WTC11 (cell line): ENCODE data around the gene ADAP1. TPM values are rescaled to one million over a fixed set of nuclear protein-coding genes. Genes with fewer than 3 reads are reported as not detected.
A peak's percentile ranks its signal among the peaks of the same experiment; 100 is the strongest.

Experiments
- ATAC-seq: fragments of 200-7000 bp; cut with Tn5 transposase; 2 replicates; pipeline ENCODE4 v1.10.0; 2021; ENCODE audit warnings: mild to moderate bottlenecking, moderate library complexity
- CTCF ChIA-PET: fragments of 300-600 bp; sonication (Branson Sonifier 250); formaldehyde crosslinking; loops from one replicate; lab custom pipeline; 2021; ENCODE audit warnings: antibody characterized with exemption; lab: Charles Lee
- POLR2A ChIA-PET: fragments of 350-600 bp; sonication (Branson Sonifier 250); formaldehyde crosslinking; loops from one replicate; lab custom pipeline; 2021; ENCODE audit warnings: antibody characterized with exemption; lab: Charles Lee
- DNase-seq: peaks from one replicate; pipeline ENCODE4 v3.0.0; 2021; ENCODE audit warnings: low spot score
- H3K27ac Mint-ChIP-seq: 2 replicates; pipeline ENCODE4 v1.8.0; 2021; ENCODE audit warnings: mixed read lengths
- H3K27me3 Mint-ChIP-seq: 2 replicates; pipeline ENCODE4 v1.8.0; 2021; ENCODE audit warnings: low read depth, mild to moderate bottlenecking, moderate library complexity, mixed read lengths
- H3K36me3 Mint-ChIP-seq: 2 replicates; pipeline ENCODE4 v1.8.0; 2021; ENCODE audit warnings: mixed read lengths
- H3K4me1 Mint-ChIP-seq: 2 replicates; pipeline ENCODE4 v1.8.0; 2022; ENCODE audit warnings: mixed read lengths
- H3K4me3 Mint-ChIP-seq: 2 replicates; pipeline ENCODE4 v1.8.0; 2021; ENCODE audit warnings: mild to moderate bottlenecking, moderate library complexity, mixed read lengths
- H3K9me3 Mint-ChIP-seq: 2 replicates; pipeline ENCODE4 v1.8.0; 2021; ENCODE audit warnings: mixed read lengths
- CBFB ChIP-seq: sonication (generic); formaldehyde crosslinking; IDR thresholded peaks from 2 replicates; pipeline ENCODE4 v1.8.1; 2022; ENCODE audit warnings: mild to moderate bottlenecking, low read depth, missing genetic modification reagents
- ESRRA ChIP-seq: sonication (generic); formaldehyde crosslinking; IDR thresholded peaks from 2 replicates; pipeline ENCODE4 v1.8.1; 2022; ENCODE audit warnings: mild to moderate bottlenecking, missing genetic modification reagents, borderline replicate concordance
- ETV6 ChIP-seq: sonication (generic); formaldehyde crosslinking; IDR thresholded peaks from 2 replicates; pipeline ENCODE4 v1.8.1; 2022; ENCODE audit warnings: mild to moderate bottlenecking, missing genetic modification reagents
- FOXK1 ChIP-seq: sonication (generic); formaldehyde crosslinking; IDR thresholded peaks from 2 replicates; pipeline ENCODE4 v1.8.0; 2022; ENCODE audit warnings: mild to moderate bottlenecking, moderate library complexity, missing genetic modification reagents
- GABPB1 ChIP-seq: sonication (generic); formaldehyde crosslinking; IDR thresholded peaks from 2 replicates; pipeline ENCODE4 v1.8.1; 2023; ENCODE audit warnings: mild to moderate bottlenecking, missing genetic modification reagents
- GTF2I ChIP-seq: fragments of 250-450 bp; sonication (Bioruptor Pico); conservative IDR thresholded peaks from 2 replicates; pipeline ENCODE4 v1.4.0; 2021; ENCODE audit warnings: mild to moderate bottlenecking
- NFE2L1 ChIP-seq: sonication (generic); formaldehyde crosslinking; IDR thresholded peaks from 2 replicates; pipeline ENCODE4 v1.8.1; 2023; ENCODE audit warnings: missing genetic modification reagents
- NFYB ChIP-seq: sonication (generic); formaldehyde crosslinking; conservative IDR thresholded peaks from 2 replicates; pipeline ENCODE4 v1.8.0; 2022; ENCODE audit warnings: low read depth, missing genetic modification reagents
- SP1 ChIP-seq: sonication (generic); formaldehyde crosslinking; conservative IDR thresholded peaks from 2 replicates; pipeline ENCODE4 v1.8.1; 2022; ENCODE audit warnings: missing genetic modification reagents
- TEAD1 ChIP-seq: sonication (generic); formaldehyde crosslinking; IDR thresholded peaks from 2 replicates; pipeline ENCODE4 v1.8.0; 2022; ENCODE audit warnings: mild to moderate bottlenecking, missing genetic modification reagents
- ZNF121 ChIP-seq: sonication (generic); formaldehyde crosslinking; IDR thresholded peaks from 2 replicates; pipeline ENCODE4 v1.8.0; 2023; ENCODE audit warnings: missing genetic modification reagents
- ZNF219 ChIP-seq: sonication (generic); formaldehyde crosslinking; IDR thresholded peaks from 2 replicates; pipeline ENCODE4 v1.8.0; 2023; ENCODE audit warnings: missing genetic modification reagents, mild to moderate bottlenecking, borderline replicate concordance
- total RNA-seq: library from RNA; stranded (reverse); gene quantifications from 3 replicates; pipeline ENCODE4 v1.2.3, GENCODE V29; 2021
- TF ChIP-seq, protein P1 (sequence below): sonication (generic); formaldehyde crosslinking; IDR thresholded peaks from 2 replicates; pipeline ENCODE4 v1.8.0; 2023; ENCODE audit warnings: missing genetic modification reagents, mild to moderate bottlenecking, borderline replicate concordance
- TF ChIP-seq, protein P2 (sequence below): sonication (generic); formaldehyde crosslinking; IDR thresholded peaks from 2 replicates; pipeline ENCODE4 v1.8.0; 2022; ENCODE audit warnings: mild to moderate bottlenecking, missing genetic modification reagents
- TF ChIP-seq, protein P3 (sequence below): sonication (generic); formaldehyde crosslinking; IDR thresholded peaks from 2 replicates; pipeline ENCODE4 v1.8.0; 2023; ENCODE audit warnings: missing genetic modification reagents
- TF ChIP-seq, protein P4 (sequence below): sonication (generic); formaldehyde crosslinking; conservative IDR thresholded peaks from 2 replicates; pipeline ENCODE4 v1.8.1; 2023; ENCODE audit warnings: mild to moderate bottlenecking, low read depth, missing genetic modification reagents, moderate library complexity
- TF ChIP-seq, protein P5 (sequence below): sonication (generic); formaldehyde crosslinking; IDR thresholded peaks from 2 replicates; pipeline ENCODE4 v1.8.1; 2022; ENCODE audit warnings: mild to moderate bottlenecking, missing genetic modification reagents, moderate library complexity, borderline replicate concordance
- TF ChIP-seq, protein P6 (sequence below): fragments of 250-450 bp; sonication (Bioruptor Pico); IDR thresholded peaks from 2 replicates; pipeline ENCODE4 v1.8.0; 2021; ENCODE audit warnings: mild to moderate bottlenecking
- TF ChIP-seq, protein P7 (sequence below): fragments of 250-450 bp; sonication (Bioruptor Pico); conservative IDR thresholded peaks from 2 replicates; pipeline ENCODE4 v1.9.0; 2021; ENCODE audit warnings: mild to moderate bottlenecking

The ADAP1 gene
- total RNA-seq, 1 experiment from 2014 or later = 4.3 TPM

DNA sequence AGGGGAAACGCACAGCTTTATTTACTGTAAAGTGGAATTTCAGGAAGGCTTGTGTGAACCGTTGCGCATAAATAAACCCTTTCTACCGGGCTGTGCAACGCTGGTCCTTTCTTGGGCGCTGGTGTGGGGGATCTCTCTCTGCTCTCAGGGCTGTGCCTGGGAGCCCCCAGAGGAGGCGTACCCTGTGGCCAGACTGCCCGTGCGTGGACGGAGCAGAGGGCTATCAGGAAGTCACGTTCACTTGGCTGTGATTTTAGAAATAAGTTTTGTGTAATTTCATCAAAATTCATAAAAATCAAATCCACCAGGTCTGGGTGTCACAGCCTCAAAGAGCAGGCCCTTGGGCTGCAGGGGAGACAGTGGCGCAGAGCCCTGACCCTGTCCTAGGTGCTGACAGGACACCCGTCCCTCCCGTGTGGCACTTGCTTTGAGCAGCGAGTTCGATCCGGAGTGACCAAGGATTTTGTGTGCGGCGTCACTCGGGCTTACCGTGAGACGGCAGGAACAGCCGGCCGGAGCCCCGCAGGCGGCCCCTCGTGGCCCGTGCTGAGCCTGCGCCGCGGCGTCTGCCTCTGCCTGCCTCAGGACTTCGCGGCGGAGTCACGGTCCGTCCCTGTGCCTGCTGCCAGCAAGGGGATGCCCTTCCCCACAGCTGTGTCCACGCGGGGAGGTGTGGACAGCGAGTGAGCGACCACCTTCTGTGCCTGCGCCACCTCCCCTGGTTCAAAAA, 58.0 kb downstream of the ADAP1 start:
- Mint-ChIP-seq H3K27me3 (no peaks in the 10 kb centered on the region; the same call in 1 of the 2 replicates), H3K9me3 (no peaks in the 10 kb centered on the region), H3K36me3 (peaks cover 41% of the 10 kb centered on the region), H3K4me3 (no peak overlapping the region), H3K27ac (peak overlapping the region; percentile 53), H3K4me1 (no peaks in the 10 kb centered on the region)
- ChIA-PET CTCF (interaction anchor here (2.2 kb wide), 1 partner anchor 23 kb away, joined by 8 read pairs; no protein-coding TSS in a partner anchor), POLR2A (no interaction called here)
- no peak for DNase-seq
- ATAC-seq = no peak
- TF ChIP-seq TEAD1 (CRISPR knock-in tag) (no peak), CBFB (CRISPR knock-in tag) (no peak), NFE2L1 (CRISPR knock-in tag) (no peak)

DNA sequence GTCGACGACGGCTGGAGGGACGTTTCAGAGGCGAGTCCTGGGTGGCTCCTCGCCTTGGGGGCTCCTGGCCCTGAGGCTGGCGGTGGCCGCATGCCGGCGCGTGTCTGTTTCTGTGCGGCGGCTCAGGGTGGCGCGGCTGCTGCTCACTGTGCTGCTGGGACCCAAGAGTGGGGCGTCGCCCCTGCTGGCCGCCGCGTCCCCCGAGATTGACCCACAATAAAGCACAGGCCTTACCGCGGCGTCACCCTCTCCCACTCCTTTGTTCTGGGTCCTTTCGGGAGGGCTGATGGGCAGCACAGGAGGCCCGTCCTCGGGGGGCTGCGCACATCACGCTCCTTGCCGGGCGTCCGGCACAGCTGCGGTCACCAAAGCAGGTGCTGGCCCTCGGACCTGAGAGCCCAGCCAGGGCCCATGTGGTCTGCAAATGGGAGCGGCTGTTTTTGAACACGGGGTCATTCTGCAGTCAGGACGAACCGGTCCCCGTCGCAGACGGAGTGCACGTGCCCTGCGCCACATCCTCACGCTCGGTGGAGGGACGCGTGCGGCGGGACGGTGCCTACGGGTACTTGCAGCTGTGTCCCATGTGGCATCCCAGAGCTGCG, 58.9 kb downstream of the ADAP1 start:
- H3K9me3 Mint-ChIP-seq = no peaks in the 10 kb centered on the region
- H3K27ac Mint-ChIP-seq = no peak overlapping the region; the same call in 1 of the 2 replicates
- no peaks in the 10 kb centered on the region for H3K4me1 Mint-ChIP-seq
- no peak overlapping the region for H3K4me3 Mint-ChIP-seq
- DNase-seq (no peak), ATAC-seq (no peak)
- CTCF ChIA-PET = no interaction called here
- H3K27me3 Mint-ChIP-seq = no peaks in the 10 kb centered on the region
- POLR2A ChIA-PET = no interaction called here
- peaks cover 48% of the 10 kb centered on the region for H3K36me3 Mint-ChIP-seq
- no peak for TF ChIP-seq CBFB (CRISPR knock-in tag)
- no peak for TF ChIP-seq GTF2I (CRISPR knock-in tag)
- TF ChIP-seq, protein P1, sequence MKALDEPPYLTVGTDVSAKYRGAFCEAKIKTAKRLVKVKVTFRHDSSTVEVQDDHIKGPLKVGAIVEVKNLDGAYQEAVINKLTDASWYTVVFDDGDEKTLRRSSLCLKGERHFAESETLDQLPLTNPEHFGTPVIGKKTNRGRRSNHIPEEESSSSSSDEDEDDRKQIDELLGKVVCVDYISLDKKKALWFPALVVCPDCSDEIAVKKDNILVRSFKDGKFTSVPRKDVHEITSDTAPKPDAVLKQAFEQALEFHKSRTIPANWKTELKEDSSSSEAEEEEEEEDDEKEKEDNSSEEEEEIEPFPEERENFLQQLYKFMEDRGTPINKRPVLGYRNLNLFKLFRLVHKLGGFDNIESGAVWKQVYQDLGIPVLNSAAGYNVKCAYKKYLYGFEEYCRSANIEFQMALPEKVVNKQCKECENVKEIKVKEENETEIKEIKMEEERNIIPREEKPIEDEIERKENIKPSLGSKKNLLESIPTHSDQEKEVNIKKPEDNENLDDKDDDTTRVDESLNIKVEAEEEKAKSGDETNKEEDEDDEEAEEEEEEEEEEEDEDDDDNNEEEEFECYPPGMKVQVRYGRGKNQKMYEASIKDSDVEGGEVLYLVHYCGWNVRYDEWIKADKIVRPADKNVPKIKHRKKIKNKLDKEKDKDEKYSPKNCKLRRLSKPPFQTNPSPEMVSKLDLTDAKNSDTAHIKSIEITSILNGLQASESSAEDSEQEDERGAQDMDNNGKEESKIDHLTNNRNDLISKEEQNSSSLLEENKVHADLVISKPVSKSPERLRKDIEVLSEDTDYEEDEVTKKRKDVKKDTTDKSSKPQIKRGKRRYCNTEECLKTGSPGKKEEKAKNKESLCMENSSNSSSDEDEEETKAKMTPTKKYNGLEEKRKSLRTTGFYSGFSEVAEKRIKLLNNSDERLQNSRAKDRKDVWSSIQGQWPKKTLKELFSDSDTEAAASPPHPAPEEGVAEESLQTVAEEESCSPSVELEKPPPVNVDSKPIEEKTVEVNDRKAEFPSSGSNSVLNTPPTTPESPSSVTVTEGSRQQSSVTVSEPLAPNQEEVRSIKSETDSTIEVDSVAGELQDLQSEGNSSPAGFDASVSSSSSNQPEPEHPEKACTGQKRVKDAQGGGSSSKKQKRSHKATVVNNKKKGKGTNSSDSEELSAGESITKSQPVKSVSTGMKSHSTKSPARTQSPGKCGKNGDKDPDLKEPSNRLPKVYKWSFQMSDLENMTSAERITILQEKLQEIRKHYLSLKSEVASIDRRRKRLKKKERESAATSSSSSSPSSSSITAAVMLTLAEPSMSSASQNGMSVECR (CRISPR knock-in tag) = no peak
- TF ChIP-seq, protein P2, sequence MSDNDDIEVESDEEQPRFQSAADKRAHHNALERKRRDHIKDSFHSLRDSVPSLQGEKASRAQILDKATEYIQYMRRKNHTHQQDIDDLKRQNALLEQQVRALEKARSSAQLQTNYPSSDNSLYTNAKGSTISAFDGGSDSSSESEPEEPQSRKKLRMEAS = no peak
- no peak for TF ChIP-seq ZNF219
- TF ChIP-seq, protein P3, sequence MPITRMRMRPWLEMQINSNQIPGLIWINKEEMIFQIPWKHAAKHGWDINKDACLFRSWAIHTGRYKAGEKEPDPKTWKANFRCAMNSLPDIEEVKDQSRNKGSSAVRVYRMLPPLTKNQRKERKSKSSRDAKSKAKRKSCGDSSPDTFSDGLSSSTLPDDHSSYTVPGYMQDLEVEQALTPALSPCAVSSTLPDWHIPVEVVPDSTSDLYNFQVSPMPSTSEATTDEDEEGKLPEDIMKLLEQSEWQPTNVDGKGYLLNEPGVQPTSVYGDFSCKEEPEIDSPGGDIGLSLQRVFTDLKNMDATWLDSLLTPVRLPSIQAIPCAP = no peak
- no peak for TF ChIP-seq NFYB (CRISPR knock-in tag)
- TF ChIP-seq, protein P4, sequence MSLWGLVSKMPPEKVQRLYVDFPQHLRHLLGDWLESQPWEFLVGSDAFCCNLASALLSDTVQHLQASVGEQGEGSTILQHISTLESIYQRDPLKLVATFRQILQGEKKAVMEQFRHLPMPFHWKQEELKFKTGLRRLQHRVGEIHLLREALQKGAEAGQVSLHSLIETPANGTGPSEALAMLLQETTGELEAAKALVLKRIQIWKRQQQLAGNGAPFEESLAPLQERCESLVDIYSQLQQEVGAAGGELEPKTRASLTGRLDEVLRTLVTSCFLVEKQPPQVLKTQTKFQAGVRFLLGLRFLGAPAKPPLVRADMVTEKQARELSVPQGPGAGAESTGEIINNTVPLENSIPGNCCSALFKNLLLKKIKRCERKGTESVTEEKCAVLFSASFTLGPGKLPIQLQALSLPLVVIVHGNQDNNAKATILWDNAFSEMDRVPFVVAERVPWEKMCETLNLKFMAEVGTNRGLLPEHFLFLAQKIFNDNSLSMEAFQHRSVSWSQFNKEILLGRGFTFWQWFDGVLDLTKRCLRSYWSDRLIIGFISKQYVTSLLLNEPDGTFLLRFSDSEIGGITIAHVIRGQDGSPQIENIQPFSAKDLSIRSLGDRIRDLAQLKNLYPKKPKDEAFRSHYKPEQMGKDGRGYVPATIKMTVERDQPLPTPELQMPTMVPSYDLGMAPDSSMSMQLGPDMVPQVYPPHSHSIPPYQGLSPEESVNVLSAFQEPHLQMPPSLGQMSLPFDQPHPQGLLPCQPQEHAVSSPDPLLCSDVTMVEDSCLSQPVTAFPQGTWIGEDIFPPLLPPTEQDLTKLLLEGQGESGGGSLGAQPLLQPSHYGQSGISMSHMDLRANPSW (CRISPR knock-in tag) = no peak
- no peak for TF ChIP-seq ZNF121 (CRISPR knock-in tag)
- no peak for TF ChIP-seq FOXK1
- TF ChIP-seq ESRRA = no peak
- no peak for TF ChIP-seq ETV6 (CRISPR knock-in tag)
- TF ChIP-seq, protein P5, sequence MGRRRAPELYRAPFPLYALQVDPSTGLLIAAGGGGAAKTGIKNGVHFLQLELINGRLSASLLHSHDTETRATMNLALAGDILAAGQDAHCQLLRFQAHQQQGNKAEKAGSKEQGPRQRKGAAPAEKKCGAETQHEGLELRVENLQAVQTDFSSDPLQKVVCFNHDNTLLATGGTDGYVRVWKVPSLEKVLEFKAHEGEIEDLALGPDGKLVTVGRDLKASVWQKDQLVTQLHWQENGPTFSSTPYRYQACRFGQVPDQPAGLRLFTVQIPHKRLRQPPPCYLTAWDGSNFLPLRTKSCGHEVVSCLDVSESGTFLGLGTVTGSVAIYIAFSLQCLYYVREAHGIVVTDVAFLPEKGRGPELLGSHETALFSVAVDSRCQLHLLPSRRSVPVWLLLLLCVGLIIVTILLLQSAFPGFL (CRISPR knock-in tag) = no peak
- TF ChIP-seq SP1 (CRISPR knock-in tag) = no peak
- TF ChIP-seq, protein P6, sequence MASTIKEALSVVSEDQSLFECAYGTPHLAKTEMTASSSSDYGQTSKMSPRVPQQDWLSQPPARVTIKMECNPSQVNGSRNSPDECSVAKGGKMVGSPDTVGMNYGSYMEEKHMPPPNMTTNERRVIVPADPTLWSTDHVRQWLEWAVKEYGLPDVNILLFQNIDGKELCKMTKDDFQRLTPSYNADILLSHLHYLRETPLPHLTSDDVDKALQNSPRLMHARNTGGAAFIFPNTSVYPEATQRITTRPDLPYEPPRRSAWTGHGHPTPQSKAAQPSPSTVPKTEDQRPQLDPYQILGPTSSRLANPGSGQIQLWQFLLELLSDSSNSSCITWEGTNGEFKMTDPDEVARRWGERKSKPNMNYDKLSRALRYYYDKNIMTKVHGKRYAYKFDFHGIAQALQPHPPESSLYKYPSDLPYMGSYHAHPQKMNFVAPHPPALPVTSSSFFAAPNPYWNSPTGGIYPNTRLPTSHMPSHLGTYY (CRISPR knock-in tag) = no peak
- TF ChIP-seq, protein P7, sequence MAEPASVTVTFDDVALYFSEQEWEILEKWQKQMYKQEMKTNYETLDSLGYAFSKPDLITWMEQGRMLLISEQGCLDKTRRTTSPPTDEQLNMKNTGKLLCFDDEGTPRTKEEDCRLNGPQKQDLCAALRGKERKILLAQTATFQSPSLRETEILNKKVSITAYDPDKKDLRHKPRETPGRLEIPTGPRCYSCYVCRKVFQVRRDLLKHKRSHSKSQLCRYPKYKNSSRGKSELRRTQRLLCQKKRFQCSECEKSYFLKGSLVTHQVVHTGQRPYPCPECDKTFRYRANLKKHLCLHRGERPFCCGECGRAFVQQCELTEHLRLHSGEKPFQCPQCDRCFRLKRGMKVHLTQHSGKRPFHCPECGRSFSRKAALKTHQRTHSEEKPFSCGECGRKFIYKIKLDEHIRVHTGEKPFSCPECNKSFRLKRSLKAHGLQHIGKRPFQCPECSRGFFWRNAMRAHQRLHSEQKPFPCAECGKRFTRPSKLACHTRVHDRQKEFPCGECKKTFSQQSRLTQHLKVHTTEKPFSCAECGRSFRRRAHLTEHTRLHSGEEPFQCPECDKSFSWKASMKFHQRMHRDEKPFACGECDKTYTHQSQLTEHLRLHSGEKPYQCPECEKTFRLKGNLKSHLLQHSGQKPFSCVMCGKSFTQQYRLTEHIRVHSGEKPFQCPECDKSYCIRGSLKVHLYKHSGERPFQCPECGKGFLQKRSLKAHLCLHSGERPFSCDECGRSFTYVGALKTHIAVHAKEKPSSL (CRISPR knock-in tag) = no peak
- TF ChIP-seq GABPB1 (CRISPR knock-in tag) = no peak
